Measurements from ENCODE around the gene PAQR8. TPM values are rescaled to one million over a fixed set of nuclear protein-coding genes. Genes with fewer than 3 reads are reported as not detected.

Gene PAQR8
- polyA plus RNA-seq, 1 experiment, result 4.6 TPM

DNA sequence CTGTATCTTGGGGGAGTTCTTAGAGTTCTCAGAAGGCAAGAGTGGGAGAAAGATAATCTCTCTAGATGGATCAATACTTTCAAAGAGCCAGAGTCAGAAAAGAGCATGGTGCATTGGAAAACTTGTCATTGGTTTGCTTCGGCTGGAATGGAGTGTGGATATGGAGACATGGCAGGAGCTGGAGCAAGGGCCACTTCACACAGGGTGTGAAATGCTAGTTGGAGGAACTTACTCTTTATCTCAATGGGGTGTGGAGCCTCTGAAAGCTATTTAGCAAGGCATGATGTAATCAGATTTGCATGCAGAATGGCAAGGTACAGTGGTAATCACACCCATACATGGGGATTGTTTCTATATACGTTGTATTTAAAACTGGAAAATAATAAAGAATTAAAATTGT lies 31.5 kb upstream of the PAQR8 start:
- CTCF ChIA-PET, result interaction anchor here (1.8 to 2.4 kb wide), 2 partner anchors 45 to 70 kb away, joined by 5 to 6 read pairs; no protein-coding TSS in a partner anchor

DNA sequence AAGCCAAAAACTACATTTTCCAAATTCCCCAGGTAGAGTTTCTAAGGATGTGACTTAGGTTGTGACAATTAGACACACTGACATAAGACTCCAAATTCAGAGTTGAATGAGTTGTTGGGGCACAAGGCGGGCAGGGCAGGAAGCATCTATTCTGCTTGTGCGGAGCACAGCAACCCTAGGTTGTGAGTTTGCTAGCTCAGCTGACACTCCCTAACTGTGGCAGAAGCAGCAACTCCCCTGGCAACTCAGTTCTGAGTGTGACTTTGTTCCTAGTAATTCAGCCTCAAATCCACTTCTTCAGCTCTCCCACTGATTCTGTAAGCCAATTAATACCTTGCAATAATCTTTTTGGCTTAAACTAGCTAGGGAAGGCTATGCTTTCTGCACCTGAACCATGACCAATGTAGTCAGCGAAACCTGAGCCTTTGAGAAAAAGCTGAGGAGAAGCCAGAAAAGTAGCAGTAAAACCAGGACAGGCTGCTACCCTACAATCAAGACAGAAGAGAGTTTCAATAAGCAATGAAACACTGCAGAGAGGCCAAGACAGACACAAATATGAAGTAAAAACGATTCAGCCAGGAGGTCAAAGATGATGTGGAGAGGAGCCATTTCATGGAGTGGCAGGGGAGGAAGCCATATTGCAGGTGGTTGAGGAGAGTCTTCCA lies 30.0 kb upstream of the PAQR8 start:
- TF ChIP-seq, protein P1, sequence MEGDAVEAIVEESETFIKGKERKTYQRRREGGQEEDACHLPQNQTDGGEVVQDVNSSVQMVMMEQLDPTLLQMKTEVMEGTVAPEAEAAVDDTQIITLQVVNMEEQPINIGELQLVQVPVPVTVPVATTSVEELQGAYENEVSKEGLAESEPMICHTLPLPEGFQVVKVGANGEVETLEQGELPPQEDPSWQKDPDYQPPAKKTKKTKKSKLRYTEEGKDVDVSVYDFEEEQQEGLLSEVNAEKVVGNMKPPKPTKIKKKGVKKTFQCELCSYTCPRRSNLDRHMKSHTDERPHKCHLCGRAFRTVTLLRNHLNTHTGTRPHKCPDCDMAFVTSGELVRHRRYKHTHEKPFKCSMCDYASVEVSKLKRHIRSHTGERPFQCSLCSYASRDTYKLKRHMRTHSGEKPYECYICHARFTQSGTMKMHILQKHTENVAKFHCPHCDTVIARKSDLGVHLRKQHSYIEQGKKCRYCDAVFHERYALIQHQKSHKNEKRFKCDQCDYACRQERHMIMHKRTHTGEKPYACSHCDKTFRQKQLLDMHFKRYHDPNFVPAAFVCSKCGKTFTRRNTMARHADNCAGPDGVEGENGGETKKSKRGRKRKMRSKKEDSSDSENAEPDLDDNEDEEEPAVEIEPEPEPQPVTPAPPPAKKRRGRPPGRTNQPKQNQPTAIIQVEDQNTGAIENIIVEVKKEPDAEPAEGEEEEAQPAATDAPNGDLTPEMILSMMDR (IDR thresholded peaks at IDR 0.05; ENCODE audit: low read depth, low read length), result no peak
- H3K27me3 ChIP-seq (ENCODE audit: control insufficient read depth, insufficient read depth, low read length), result peaks cover 5% of the 10 kb centered on the region
- CTCF ChIA-PET, result interaction anchor here (2.4 kb wide), 1 partner anchor 46 kb away, joined by 6 read pairs; no protein-coding TSS in a partner anchor
- DNase-seq (ENCODE audit: low read depth, low spot score), result no peak
- no peaks in the 10 kb centered on the region for H3K9me3 ChIP-seq (ENCODE audit: control insufficient read depth, insufficient read depth, low read length)
- H3K4me3 ChIP-seq (ENCODE audit: low read depth, low read length), result no peak overlapping the region
- H3K27ac ChIP-seq (ENCODE audit: low read depth, low read length), result no peak overlapping the region
- POLR2A ChIA-PET, result interaction anchor here (0.7 kb wide), 1 partner anchor 9 kb away, joined by 3 read pairs; no protein-coding TSS in a partner anchor

More for the DNA sequence above, 31.5 kb upstream of the PAQR8 start:
- no peak for DNase-seq (ENCODE audit: low read depth, low spot score)
- TF ChIP-seq, protein P1 (IDR thresholded peaks at IDR 0.05; ENCODE audit: low read depth, low read length), result no peak
- H3K9me3 ChIP-seq (ENCODE audit: control insufficient read depth, insufficient read depth, low read length), result no peaks in the 10 kb centered on the region
- H3K27me3 ChIP-seq (ENCODE audit: control insufficient read depth, insufficient read depth, low read length), result peaks cover 5% of the 10 kb centered on the region
- H3K4me3 ChIP-seq (ENCODE audit: low read depth, low read length), result no peak overlapping the region
- POLR2A ChIA-PET, result no interaction called here
- H3K27ac ChIP-seq (ENCODE audit: low read depth, low read length), result no peak overlapping the region

DNA sequence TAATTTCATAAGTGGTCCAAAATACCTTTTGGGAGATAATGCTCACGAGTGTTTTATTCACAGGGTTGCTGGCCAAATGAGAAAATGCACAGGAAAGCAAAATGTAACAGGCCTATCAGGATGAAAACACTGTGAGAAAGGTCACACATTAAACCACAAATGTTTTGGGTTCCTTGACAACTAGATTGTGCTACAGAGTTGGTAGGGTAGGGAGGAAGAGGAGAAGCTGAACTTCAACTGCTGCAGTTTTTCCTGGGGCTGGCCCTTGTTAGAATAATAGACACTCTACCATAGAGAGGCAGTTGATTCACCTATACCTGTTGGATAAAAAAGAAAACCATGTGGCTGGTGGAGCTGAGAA lies 28.1 kb upstream of the PAQR8 start:
- Histone ChIP-seq H3K4me3 (ENCODE audit: low read depth, low read length) (no peak overlapping the region), H3K27ac (ENCODE audit: low read depth, low read length) (no peak overlapping the region), H3K9me3 (ENCODE audit: control insufficient read depth, insufficient read depth, low read length) (no peaks in the 10 kb centered on the region), H3K27me3 (ENCODE audit: control insufficient read depth, insufficient read depth, low read length) (peaks cover 3% of the 10 kb centered on the region)
- CTCF ChIA-PET, result interaction anchor here (0.8 to 1.7 kb wide), 2 partner anchors 48 to 66 kb away, joined by 3 to 5 read pairs; no protein-coding TSS in a partner anchor
- POLR2A ChIA-PET, result interaction anchor here (0.9 kb wide), 1 partner anchor 49 kb away, joined by 3 read pairs; the partner anchor contains the start of gene MCM3
- TF ChIP-seq, protein P1 (IDR thresholded peaks at IDR 0.05; ENCODE audit: low read depth, low read length), result no peak
- DNase-seq (ENCODE audit: low read depth, low spot score), result no peak

DNA sequence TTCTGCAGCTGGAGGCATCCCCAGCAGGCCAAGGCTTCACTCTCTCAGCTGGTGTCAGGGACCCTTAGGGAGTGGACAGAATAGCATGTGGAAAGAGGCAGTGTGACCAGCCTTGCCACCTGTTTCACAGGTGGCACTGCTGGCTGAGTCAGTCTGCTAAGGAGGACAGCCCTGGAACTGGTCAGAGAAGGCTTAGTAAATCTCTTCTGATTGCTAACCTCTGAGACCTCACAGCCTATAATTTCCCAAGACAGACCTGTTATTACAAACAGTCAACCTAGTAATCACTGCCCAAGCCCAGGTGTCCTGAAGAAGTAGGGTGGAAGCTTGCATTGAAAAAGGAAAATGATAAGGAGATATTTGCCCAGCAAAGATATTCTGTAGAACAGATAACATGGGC lies 26.4 kb upstream of the PAQR8 start:
- CTCF ChIA-PET, result no interaction called here

More for the DNA sequence above, 26.4 kb upstream of the PAQR8 start:
- no peaks in the 10 kb centered on the region for H3K9me3 ChIP-seq (ENCODE audit: control insufficient read depth, insufficient read depth, low read length)
- no peak for DNase-seq (ENCODE audit: low read depth, low spot score)
- peaks cover 3% of the 10 kb centered on the region for H3K27me3 ChIP-seq (ENCODE audit: control insufficient read depth, insufficient read depth, low read length)
- no peak overlapping the region for H3K4me3 ChIP-seq (ENCODE audit: low read depth, low read length)
- POLR2A ChIA-PET, result no interaction called here
- TF ChIP-seq, protein P1 (IDR thresholded peaks at IDR 0.05; ENCODE audit: low read depth, low read length), result no peak
- H3K27ac ChIP-seq (ENCODE audit: low read depth, low read length), result no peak overlapping the region

Measured in AG04450 (cell line).